NCI-H526 treated with DMSO at 0.1 percent for 48 hours (cell line): ENCODE results near the gene TIAM1.

Experiments used
- DNase-seq: peaks from one replicate; lab custom pipeline; 2025; lab: John Stamatoyannopoulos, UW

The TIAM1 gene

DNA sequence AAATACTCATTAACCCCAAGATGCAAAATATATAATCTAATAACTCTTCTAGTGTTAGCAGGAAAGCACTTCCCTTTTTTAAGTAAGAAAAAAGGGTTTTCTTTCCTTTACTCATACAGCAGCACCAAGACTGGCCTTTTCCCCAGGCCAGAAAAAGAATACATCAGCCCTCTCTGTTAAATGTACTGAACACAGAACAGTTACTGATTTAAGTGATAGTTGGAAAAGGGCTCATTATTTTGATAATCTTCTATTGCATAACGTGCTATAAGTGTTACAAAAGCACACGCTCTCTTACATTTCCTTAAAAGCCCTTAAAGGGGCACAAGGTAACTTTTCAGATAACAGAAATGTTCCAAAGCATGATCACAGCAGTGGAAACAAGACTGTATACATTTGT, 142.9 kb downstream of the TIAM1 start:
- no peak for DNase-seq

GRCh38 chr21:31198575-31198974, 145.5 kb downstream of the TIAM1 start:
- peak; percentile 15 for DNase-seq

- DNase-seq = no peak
Observed at GRCh38 chr21:31196724-31197123, 147.3 kb downstream of the TIAM1 start.

DNA sequence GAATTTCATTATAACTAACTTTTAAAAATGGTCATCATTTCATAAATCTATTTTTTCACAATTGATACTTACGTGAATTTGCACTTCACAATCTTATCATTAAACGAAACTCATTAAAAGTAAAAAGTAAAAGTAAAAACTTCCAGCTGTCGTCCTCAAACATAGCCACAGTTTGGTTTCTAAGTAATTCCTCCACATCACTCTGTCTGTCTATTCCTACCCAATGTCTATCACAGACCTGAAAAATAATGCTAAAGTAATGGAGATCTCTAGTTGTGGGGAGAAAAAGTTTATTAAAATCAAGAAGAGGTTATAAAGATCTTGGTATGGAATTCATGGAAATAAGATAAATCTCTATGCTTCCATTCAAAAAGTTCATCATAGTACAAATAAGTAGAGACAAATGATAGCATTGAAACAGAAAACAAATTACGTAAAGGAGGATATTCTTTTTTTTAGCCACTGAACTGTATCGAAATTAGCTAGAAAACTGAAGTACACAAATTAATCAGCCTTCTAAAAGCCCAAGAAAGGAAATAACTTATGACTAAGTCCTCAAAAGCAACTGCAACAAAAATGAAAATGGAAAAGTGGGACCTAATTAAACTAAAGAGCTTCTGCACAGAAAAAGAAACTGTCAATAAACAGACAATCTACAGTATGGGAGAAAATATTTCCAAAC, 148.6 kb downstream of the TIAM1 start:
- DNase-seq = no peak

GRCh38 chr21:31194510-31195293, 149.4 kb downstream of the TIAM1 start:
- no peak for DNase-seq

DNA sequence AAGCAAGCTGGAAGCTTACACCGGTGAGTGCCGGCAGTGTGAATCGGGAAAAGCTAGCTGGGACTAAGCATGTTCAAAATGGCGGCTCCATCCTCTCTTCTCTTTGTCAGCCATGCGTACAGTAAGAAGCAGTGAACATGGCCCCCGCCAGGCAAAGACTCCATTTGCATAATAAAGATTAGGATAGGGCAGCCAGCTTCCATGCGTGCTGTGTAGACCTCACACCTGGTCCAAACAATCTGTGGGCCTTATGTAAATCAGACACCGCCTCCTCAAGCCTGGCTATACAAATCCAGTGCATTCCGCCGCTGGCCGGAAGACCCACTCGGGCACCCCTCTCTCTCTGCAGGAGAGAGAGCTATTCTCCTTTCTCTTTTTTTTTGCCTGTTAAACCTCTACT, 150.3 kb downstream of the TIAM1 start:
- no peak for DNase-seq

DNA sequence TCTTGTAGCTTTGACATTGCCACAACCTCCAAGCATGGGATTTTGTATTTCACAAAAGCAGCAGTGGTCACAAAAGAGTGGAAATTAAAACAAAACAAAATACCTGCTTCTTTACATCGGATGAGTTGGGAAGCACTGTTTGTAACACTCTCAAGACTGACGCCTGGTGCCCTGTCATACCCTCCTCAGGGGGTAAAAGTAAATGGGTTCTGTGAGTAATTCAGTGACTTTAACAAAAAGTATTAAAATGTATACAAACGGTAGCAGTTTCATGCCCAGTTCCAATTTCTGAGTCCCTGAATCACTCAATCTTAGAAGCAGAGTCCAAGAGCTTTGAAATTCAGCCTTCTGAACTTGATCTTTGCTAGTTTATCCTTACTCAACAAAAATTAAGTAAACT, 152.5 kb downstream of the TIAM1 start:
- no peak for DNase-seq

- no peak for DNase-seq
Observed at GRCh38 chr21:31190516-31190915, 153.5 kb downstream of the TIAM1 start.

DNA sequence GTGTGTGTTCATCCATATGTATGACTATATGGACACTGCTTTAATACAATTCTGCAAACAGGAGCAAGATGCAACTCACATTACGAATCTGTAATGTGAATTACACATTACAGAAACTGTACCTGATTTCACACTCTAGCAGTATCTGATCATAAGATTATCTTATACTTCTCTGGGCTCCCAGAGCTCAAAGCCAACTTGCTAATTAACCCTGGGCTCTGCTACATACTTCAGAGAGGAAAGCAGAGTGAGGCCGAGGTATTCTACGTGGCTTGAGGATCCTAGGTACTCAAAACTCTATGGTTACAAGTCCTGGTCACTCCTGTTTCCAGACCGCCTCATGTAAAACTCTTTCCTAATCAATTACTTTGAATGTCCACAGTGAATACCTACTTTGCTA, 156.6 kb downstream of the TIAM1 start:
- DNase-seq = no peak

- DNase-seq = no peak
Observed at GRCh38 chr21:31186916-31187315, 157.1 kb downstream of the TIAM1 start.

DNA sequence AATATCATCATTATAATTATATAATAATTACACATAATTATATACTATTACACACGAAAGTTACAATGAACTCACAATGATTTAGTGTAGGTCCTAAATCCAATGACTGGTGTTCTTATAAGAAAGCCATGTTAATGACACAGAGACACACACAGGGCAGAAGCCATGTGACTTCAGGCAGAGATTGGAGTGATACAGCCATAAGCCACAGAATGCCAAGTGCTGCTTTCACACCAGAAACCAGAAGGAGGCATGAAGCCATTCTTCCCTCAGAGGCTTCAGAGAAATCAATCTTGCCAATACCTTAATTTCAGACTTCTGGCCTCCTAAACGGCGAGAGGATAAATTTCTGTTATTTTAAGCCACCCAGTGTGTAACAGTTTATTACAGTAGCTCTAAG, 158.4 kb downstream of the TIAM1 start:
- no peak for DNase-seq

DNA sequence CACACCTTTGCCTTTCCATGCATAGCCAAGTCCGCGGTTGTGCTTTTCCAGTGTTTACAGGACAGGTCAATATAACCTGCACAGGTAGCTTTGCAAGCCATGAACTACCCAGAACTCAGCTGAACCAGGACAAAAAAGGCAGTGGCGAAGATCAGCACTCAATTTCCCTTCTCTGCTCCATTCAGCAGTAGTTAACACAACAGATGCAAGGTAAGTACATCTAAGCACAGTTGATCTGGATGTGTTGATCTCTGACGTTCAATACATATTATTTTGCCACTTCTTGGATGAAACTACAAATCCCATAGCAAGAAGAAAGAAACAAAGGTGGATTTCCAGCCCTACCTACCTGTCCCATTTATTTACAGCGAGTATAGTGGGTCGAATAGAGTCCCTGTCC, 159.2 kb downstream of the TIAM1 start:
- no peak for DNase-seq

GRCh38 chr21:31184459-31184858, 159.6 kb downstream of the TIAM1 start:
- DNase-seq = no peak

- no peak for DNase-seq
Observed at GRCh38 chr21:31182231-31183140, 161.6 kb downstream of the TIAM1 start.

DNA sequence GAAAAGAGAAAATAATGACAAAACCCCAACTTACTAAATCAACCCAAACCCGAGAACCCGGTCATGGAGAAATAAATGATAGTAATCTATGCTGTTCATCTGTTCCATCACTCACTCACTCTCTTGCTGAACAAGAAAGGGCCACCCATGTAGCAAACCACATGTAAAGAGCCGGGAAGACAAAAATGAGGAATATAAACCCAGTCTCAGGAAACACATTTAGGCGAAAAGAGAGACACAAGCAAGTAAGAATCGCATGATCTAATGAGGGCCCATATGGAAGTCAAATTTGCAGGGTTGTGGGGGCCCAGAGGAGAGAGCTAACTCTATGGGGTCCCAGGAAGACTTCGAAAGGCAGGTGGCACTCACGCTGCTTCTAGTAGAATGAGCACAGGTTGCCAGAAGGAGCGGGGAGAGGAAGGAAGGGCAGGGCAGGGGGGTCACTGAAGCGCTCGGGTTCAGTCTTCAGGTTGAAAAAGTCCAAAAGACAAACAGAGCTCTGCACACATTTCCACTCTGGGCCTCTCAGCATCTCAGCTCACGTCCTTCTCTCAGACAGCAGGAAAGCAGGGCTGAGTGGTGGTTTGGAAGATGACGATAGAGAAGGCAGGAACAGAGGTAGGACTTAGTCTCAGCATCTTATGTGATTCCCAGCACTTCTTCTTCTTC, 162.8 kb downstream of the TIAM1 start:
- no peak for DNase-seq

DNA sequence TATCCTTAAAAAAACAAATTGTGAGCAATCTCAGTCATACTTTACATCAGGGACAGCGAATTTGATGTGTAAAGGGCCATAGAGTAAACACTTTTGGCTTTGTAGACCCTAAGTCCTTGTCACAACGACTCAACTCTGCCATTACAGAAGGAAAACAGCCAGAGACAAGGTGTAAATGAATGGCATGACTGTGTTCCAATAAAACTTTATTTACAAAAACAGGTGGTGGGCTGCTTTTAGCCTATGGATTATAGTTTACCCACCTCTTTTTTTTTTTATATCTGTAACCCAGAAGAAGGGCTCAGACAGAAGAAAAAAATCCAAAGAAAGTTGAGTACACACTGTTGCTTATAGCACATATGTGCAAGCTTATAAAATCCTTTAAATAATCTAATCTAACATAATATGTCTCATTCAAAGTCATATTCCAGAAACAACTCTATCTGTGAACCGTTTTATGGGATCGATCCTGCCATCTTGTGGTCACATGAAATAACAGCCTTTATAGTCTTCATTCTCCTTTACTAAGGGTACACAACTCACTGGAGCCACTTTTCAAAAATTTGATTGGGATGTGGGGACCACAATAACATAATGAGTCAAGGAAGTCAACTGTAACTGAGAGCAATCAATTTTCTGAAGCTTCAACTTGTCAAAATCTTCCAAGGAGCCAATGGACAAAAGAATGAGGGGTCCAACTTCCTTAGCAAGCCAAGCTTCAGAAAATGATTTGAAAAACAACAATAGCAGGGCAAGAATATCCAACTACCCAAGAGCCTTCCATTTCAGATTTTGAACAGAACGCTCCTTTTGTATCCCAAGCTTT, 163.6 kb downstream of the TIAM1 start:
- DNase-seq = peak; percentile 13

DNA sequence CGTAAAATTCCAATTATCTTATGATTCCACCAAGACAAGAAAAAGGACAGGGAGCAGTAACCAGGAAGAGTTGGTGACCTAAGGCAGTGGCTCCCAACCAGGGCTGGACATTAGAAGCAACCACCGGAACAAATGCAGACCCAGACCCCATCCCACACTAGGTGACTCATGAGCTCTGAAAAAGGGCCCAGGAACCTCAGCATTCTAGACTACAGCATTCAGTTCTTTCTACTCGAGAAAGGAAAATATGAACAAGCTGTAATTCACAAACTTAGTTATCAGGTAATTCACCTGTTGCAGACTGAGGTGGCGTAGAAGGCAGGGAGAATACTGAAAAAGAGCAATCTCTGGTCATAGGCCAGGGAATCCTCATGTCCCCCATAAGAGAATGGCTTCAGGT, 167.3 kb downstream of the TIAM1 start:
- no peak for DNase-seq

DNA sequence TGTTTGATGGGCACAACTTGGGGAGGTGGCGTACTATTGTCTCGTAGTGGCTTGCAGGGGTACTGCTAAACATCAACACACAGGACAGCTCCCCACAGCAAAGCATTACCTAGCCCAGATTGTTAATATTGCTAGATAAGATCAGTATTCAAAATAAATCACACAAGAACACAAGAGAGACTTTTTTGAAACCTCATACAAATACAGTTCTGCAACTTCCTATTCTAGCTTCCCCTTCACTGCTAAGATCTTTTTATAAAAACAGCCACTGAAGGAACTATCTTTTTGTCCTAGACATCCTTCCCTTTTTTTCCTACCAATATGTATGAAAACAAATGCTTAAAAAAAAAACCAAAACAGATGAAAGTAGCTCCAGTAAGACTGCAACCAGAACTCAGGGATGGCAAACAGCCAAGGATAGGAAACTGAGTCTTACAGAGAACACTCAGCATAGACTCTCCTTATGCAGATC, 167.9 kb downstream of the TIAM1 start:
- DNase-seq = no peak

- no peak for DNase-seq
Observed at GRCh38 chr21:31173881-31174555, 170.0 kb downstream of the TIAM1 start.

DNA sequence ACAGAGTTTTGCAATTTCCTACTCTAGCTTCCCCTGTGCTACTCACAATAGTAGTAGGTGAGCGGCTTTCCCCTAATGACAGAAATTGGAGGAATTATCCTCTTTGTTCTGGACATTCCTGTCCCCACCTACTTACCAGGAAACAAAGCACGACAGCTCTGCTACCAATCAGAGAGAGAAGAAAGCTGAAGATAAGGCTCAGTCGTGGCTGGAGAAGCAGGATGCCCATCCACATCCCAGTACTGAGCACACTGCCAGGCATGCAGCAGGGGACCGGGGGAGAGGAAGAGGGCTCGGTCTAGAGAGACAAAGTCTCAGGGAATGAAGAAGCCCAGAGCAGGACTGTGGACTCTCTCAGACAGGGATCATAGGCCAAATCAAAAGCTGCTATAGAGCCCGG, 171.7 kb downstream of the TIAM1 start:
- no peak for DNase-seq
